WTC11 (cell line): ENCODE measurements around the gene PIP4K2B.

Source experiments
- CTCF ChIP-seq: fragments of 200-600 bp; IDR thresholded peaks from 2 replicates; pipeline ENCODE4 v1.8.0; 2022; ENCODE audit warnings: antibody characterized with exemption
- FOXP1 ChIP-seq: sonication (generic); formaldehyde crosslinking; IDR thresholded peaks from 2 replicates; pipeline ENCODE4 v1.8.0; 2022; ENCODE audit warnings: missing genetic modification reagents, mild to moderate bottlenecking, moderate library complexity, borderline replicate concordance
- TCF7 ChIP-seq: sonication (generic); formaldehyde crosslinking; IDR thresholded peaks from 2 replicates; pipeline ENCODE4 v1.8.0; 2022; ENCODE audit warnings: mild to moderate bottlenecking, low read depth, missing genetic modification reagents, moderate library complexity

- TF ChIP-seq CTCF (no peak), TCF7 (no peak), FOXP1 (no peak)
Measured at GRCh38 chr17:38724337-38724988, 74.9 kb downstream of the PIP4K2B start.
